IPS-20b (cell line): ENCODE measurements around the gene CIRBP.
"Not testable (repeated sequence)": the region's sequence is repeated elsewhere in the genome, so short reads cannot be mapped to it uniquely, and the experiment has no call there.

Experiments
- H3K27ac ChIP-seq: one replicate; pipeline ENCODE4 v1.5.1; 2013; ENCODE audit warnings: low read length
- H3K27me3 ChIP-seq: 2 replicates; pipeline ENCODE4 v1.6.1; 2013; ENCODE audit warnings: mild to moderate bottlenecking, low read length, inconsistent platforms; ENCODE audit not compliant: insufficient read depth
- H3K36me3 ChIP-seq: 2 replicates; pipeline ENCODE4 v1.6.1; 2013; ENCODE audit warnings: low read depth, mild to moderate bottlenecking, inconsistent platforms, low read length, moderate library complexity; ENCODE audit not compliant: insufficient read depth
- H3K4me1 ChIP-seq: 2 replicates; pipeline ENCODE4 v1.6.1; 2013; ENCODE audit warnings: mild to moderate bottlenecking, control low read depth, inconsistent platforms, low read length, moderate library complexity; ENCODE audit not compliant: insufficient read depth
- H3K4me3 ChIP-seq: 2 replicates; pipeline ENCODE4 v1.5.1; 2013; ENCODE audit warnings: mild to moderate bottlenecking, low read length, inconsistent platforms
- H3K9ac ChIP-seq: 2 replicates; pipeline ENCODE4 v1.6.1; 2013; ENCODE audit warnings: low read depth, mild to moderate bottlenecking, inconsistent platforms, low read length, moderate library complexity
- H3K9me3 ChIP-seq: 2 replicates; pipeline ENCODE4 v1.6.1; 2013; ENCODE audit warnings: mild to moderate bottlenecking, low read depth, low read length, inconsistent platforms; ENCODE audit not compliant: insufficient read depth

The CIRBP gene

GRCh38 chr19:1312767-1313694, 43.9 kb downstream of the CIRBP start:
- Histone ChIP-seq H3K4me3 (no peak overlapping the region), H3K9me3 (no peaks in the 10 kb centered on the region), H3K9ac (no peak overlapping the region), H3K27ac (no peak overlapping the region), H3K27me3 (peaks cover 19% of the 10 kb centered on the region), H3K36me3 (no peaks in the 10 kb centered on the region), H3K4me1 (no peaks in the 10 kb centered on the region)

- H3K9me3 ChIP-seq, result no peaks in the 10 kb centered on the region
- no peaks in the 10 kb centered on the region for H3K4me1 ChIP-seq
- peaks cover 19% of the 10 kb centered on the region for H3K27me3 ChIP-seq
- H3K36me3 ChIP-seq, result no peaks in the 10 kb centered on the region
- no peak overlapping the region for H3K4me3 ChIP-seq
- no peak overlapping the region for H3K27ac ChIP-seq
- H3K9ac ChIP-seq, result no peak overlapping the region
Observed at GRCh38 chr19:1313695-1314613, 44.8 kb downstream of the CIRBP start.

GRCh38 chr19:1315470-1316166, 46.5 kb downstream of the CIRBP start:
- Histone ChIP-seq H3K9ac (no peak overlapping the region; the same call in 1 of the 2 replicates), H3K9me3 (no peaks in the 10 kb centered on the region), H3K4me3 (no peak overlapping the region; the same call in 1 of the 2 replicates), H3K36me3 (no peaks in the 10 kb centered on the region), H3K4me1 (no peaks in the 10 kb centered on the region), H3K27ac (no peak overlapping the region), H3K27me3 (peaks cover 19% of the 10 kb centered on the region)

- Histone ChIP-seq H3K27ac (no peak overlapping the region), H3K36me3 (no peaks in the 10 kb centered on the region), H3K27me3 (peaks cover 19% of the 10 kb centered on the region), H3K4me3 (no peak overlapping the region), H3K9ac (no peak overlapping the region), H3K4me1 (no peaks in the 10 kb centered on the region), H3K9me3 (no peaks in the 10 kb centered on the region)
Observed at GRCh38 chr19:1316466-1316865, 47.3 kb downstream of the CIRBP start.

- Histone ChIP-seq H3K9me3 (no peaks in the 10 kb centered on the region), H3K9ac (no peak overlapping the region), H3K4me1 (no peaks in the 10 kb centered on the region), H3K4me3 (no peak overlapping the region), H3K27ac (no peak overlapping the region), H3K27me3 (peaks cover 19% of the 10 kb centered on the region), H3K36me3 (no peaks in the 10 kb centered on the region)
Observed at GRCh38 chr19:1317274-1318003, 48.3 kb downstream of the CIRBP start.

GRCh38 chr19:1318678-1319471, 49.7 kb downstream of the CIRBP start:
- no peaks in the 10 kb centered on the region for H3K9me3 ChIP-seq
- no peaks in the 10 kb centered on the region for H3K36me3 ChIP-seq
- no peaks in the 10 kb centered on the region for H3K4me1 ChIP-seq
- no peak overlapping the region for H3K9ac ChIP-seq
- H3K4me3 ChIP-seq, result no peak overlapping the region
- no peak overlapping the region for H3K27ac ChIP-seq
- H3K27me3 ChIP-seq, result peaks cover 19% of the 10 kb centered on the region

- H3K4me3 ChIP-seq, H3K9me3 ChIP-seq, H3K27ac ChIP-seq, H3K9ac ChIP-seq, H3K4me1 ChIP-seq, H3K36me3 ChIP-seq: not testable (repeated sequence)
- H3K27me3 ChIP-seq, result peaks cover 27% of the 10 kb centered on the region
Observed at GRCh38 chr19:1320282-1320650, 51.1 kb downstream of the CIRBP start.

- Histone ChIP-seq H3K27ac (no peak overlapping the region), H3K9ac (no peak overlapping the region), H3K27me3 (peaks cover 17% of the 10 kb centered on the region), H3K9me3 (no peaks in the 10 kb centered on the region), H3K36me3 (no peaks in the 10 kb centered on the region), H3K4me1 (no peaks in the 10 kb centered on the region), H3K4me3 (no peak overlapping the region)
Observed at GRCh38 chr19:1321539-1321938, 52.4 kb downstream of the CIRBP start.

- Histone ChIP-seq H3K4me3 (no peak overlapping the region), H3K27me3 (peaks cover 10% of the 10 kb centered on the region), H3K9ac (no peak overlapping the region), H3K9me3 (no peaks in the 10 kb centered on the region), H3K4me1 (no peaks in the 10 kb centered on the region), H3K36me3 (no peaks in the 10 kb centered on the region), H3K27ac (no peak overlapping the region)
Observed at GRCh38 chr19:1322198-1322981, 53.3 kb downstream of the CIRBP start.

GRCh38 chr19:1324249-1324805, 55.2 kb downstream of the CIRBP start:
- Histone ChIP-seq H3K4me1 (no peaks in the 10 kb centered on the region), H3K9ac (no peak overlapping the region), H3K4me3 (peak overlapping the region; percentile 65), H3K27ac (no peak overlapping the region), H3K9me3 (no peaks in the 10 kb centered on the region), H3K36me3 (no peaks in the 10 kb centered on the region), H3K27me3 (peaks cover 10% of the 10 kb centered on the region)
